ENCODE results near the gene FSD1.

Gene FSD1

DNA sequence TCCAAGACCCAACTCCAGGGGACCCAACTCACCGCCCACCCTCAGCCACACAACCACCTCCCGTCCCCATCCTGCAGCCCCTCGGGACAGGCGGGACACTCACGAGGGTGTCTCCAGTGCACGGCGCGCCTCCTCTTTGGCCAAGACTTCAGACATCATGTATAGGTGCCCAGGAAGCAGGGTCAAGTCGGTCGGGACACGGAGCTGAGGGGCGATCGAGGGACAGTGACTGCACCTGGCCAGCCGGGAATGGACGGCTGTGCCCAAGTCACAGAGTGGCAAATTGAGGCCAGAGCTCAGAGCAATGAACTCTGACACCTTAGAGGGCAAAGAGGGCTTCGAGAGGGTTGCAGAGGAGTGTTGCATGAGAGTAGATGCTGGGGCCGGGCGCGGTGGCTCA lies 25.5 kb downstream of the FSD1 start:
- TF ChIP-seq RARB (CRISPR knock-in tag; IDR thresholded peaks at IDR 0.05), result no peak
- no peak for TF ChIP-seq ZFP3 (CRISPR knock-in tag; IDR thresholded peaks at IDR 0.05)
- TF ChIP-seq, protein P1, sequence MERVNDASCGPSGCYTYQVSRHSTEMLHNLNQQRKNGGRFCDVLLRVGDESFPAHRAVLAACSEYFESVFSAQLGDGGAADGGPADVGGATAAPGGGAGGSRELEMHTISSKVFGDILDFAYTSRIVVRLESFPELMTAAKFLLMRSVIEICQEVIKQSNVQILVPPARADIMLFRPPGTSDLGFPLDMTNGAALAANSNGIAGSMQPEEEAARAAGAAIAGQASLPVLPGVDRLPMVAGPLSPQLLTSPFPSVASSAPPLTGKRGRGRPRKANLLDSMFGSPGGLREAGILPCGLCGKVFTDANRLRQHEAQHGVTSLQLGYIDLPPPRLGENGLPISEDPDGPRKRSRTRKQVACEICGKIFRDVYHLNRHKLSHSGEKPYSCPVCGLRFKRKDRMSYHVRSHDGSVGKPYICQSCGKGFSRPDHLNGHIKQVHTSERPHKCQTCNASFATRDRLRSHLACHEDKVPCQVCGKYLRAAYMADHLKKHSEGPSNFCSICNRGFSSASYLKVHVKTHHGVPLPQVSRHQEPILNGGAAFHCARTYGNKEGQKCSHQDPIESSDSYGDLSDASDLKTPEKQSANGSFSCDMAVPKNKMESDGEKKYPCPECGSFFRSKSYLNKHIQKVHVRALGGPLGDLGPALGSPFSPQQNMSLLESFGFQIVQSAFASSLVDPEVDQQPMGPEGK (CRISPR knock-in tag; IDR thresholded peaks at IDR 0.05; ENCODE audit: borderline replicate concordance), result no peak
- TF ChIP-seq, protein P2, sequence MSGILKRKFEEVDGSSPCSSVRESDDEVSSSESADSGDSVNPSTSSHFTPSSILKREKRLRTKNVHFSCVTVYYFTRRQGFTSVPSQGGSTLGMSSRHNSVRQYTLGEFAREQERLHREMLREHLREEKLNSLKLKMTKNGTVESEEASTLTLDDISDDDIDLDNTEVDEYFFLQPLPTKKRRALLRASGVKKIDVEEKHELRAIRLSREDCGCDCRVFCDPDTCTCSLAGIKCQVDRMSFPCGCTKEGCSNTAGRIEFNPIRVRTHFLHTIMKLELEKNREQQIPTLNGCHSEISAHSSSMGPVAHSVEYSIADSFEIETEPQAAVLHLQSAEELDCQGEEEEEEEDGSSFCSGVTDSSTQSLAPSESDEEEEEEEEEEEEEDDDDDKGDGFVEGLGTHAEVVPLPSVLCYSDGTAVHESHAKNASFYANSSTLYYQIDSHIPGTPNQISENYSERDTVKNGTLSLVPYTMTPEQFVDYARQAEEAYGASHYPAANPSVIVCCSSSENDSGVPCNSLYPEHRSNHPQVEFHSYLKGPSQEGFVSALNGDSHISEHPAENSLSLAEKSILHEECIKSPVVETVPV (CRISPR knock-in tag; IDR thresholded peaks at IDR 0.05), result no peak
- TF ChIP-seq ARNTL (CRISPR knock-in tag; IDR thresholded peaks at IDR 0.05; ENCODE audit: borderline replicate concordance, low read depth), result no peak
- no peak for TF ChIP-seq GLIS3 (CRISPR knock-in tag; IDR thresholded peaks at IDR 0.05)
- no peak for TF ChIP-seq ZFP30 (CRISPR knock-in tag; IDR thresholded peaks at IDR 0.05)
- ATAC-seq, result no peak

DNA sequence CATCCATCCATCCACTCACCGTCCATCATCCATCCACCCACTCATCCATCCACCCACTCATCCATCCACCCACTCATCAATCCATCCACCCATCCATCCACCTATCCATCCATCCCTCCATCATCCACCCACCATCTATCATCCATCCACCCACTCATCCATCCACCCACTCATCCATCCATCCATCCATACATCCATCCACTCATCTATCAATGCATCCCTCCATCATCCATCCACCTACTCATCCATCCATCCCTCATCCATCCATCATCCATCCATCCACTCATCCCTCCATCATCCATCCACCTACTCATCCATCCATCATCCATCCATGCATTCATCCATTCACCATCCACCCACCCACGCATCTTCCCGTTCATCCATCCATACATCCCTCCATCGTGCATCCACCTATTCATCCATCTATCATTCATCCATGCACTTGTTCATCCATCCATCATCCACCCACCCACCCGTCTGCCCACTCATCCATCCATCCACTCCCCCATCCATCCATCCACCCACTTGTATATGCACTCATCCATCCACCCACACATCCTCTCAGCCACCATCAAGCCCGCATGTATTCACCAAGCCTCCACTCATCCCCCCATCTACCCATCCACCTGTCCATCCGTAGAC lies 30.7 kb downstream of the FSD1 start:
- no peak for ATAC-seq

DNA sequence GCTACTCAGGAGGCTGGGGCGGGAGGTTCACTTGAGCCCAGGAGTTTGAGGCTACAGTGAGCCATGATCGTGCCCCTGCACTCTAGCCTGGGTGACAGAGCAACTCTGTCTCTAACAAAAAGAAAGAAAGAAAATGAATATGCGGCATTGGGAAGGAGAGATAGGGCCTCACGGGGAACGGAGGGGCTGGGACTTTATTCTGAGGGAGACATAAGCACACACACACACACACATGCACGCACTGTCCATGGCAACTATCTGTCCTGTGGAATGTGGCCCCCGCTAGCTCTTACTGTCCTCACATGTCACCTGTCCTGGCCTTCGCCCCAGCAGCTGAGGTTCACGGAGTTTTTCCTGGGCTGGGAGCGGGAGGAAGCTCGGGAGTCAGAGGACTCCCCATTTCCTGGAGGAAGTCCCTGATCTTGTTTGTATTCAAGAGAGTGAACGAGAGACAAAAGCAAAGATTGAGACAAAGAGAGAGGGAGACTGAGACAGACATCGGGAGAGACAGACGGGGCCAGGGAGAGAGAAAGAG lies 33.6 kb downstream of the FSD1 start:
- TF ChIP-seq ZFP3 (CRISPR knock-in tag; IDR thresholded peaks at IDR 0.05), result no peak
- no peak for TF ChIP-seq TOX (CRISPR knock-in tag; IDR thresholded peaks at IDR 0.05; ENCODE audit: borderline replicate concordance)
- ATAC-seq, result no peak

More for the DNA sequence above, 30.7 kb downstream of the FSD1 start:
- TF ChIP-seq, protein P2 (CRISPR knock-in tag; IDR thresholded peaks at IDR 0.05), result no peak
- no peak for TF ChIP-seq OSR1 (CRISPR knock-in tag; IDR thresholded peaks at IDR 0.05)
- no peak for TF ChIP-seq ZFP30 (CRISPR knock-in tag; IDR thresholded peaks at IDR 0.05)
- TF ChIP-seq PPARA (CRISPR knock-in tag; IDR thresholded peaks at IDR 0.05; ENCODE audit: borderline replicate concordance), result no peak
- TF ChIP-seq TOX (CRISPR knock-in tag; IDR thresholded peaks at IDR 0.05; ENCODE audit: borderline replicate concordance), result no peak
- TF ChIP-seq, protein P1 (CRISPR knock-in tag; IDR thresholded peaks at IDR 0.05; ENCODE audit: borderline replicate concordance), result no peak
- no peak for TF ChIP-seq ZC3H10 (CRISPR knock-in tag; IDR thresholded peaks at IDR 0.05)
- TF ChIP-seq ZNF565 (CRISPR knock-in tag; conservative IDR thresholded peaks at IDR 0.05; ENCODE audit: low read depth), result no peak
- no peak for TF ChIP-seq SNAI2 (CRISPR knock-in tag; IDR thresholded peaks at IDR 0.05)
- no peak for TF ChIP-seq TCF4 (CRISPR knock-in tag; IDR thresholded peaks at IDR 0.05; ENCODE audit: borderline replicate concordance)

DNA sequence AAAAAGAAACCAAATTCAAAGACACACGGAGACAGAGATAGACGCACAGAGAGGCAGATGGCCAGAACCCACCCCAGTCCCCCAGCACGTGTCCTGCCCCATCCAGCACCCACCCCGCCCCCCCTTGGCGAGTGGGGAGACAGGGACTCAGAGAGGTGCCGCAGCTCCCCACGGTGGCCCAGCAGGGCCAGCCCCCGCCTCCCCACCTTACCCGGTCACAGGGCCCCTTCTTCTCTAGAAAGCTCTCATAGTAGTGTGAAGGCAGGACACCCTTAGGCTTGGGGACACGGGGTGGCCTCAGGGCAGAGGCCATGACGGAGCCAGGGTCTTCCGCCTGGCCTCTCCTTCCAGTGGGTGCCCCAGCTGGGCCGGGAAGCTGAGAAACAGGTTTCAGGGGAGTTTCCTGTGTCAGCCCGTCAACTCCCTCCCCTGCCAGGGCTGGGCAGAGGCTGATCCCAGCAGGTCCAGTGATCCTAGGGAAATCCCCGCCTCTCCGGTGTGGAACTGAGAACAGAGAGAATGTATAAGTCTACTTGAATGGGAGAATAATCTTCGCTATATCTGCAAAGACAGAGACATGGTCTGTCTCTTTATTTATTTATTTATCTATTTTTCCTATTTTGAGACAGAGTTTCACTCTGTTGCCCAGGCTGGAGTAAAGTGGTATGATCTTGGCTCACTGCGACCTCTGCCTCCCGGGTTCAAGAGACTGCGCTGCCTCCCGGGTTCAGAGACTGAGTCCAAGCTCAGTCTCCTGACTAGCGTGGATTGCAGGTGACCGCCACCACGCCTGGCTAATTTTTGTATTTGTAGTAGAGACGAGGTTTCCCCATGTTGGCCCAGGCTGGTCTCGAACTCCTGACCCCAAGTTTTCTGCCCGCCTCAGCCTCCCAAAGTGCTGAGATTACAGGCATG lies 34.3 kb downstream of the FSD1 start, which contains the start of gene STAP2:
Gene STAP2, minus strand, starts transcription at position 387 of the 915 bp plus-strand sequence. Its CDS starts 74 bp downstream, at position 313.
- no peak for TF ChIP-seq ZFP30 (CRISPR knock-in tag; IDR thresholded peaks at IDR 0.05)
- TF ChIP-seq, protein P1 (CRISPR knock-in tag; IDR thresholded peaks at IDR 0.05; ENCODE audit: borderline replicate concordance), result no peak
- TF ChIP-seq, protein P2 (CRISPR knock-in tag; IDR thresholded peaks at IDR 0.05), result no peak
- no peak for TF ChIP-seq SNAI2 (CRISPR knock-in tag; IDR thresholded peaks at IDR 0.05)
- TF ChIP-seq TCF4 (CRISPR knock-in tag; IDR thresholded peaks at IDR 0.05; ENCODE audit: borderline replicate concordance), result no peak
- no peak for TF ChIP-seq ARNTL (CRISPR knock-in tag; IDR thresholded peaks at IDR 0.05; ENCODE audit: borderline replicate concordance, low read depth)
- no peak for ATAC-seq

Measured in SK-N-SH treated with all-trans-retinoic acid at 6 μM for 48 hours (cell line).